Psoas muscle (tissue), 8 donors: ENCODE results near the gene C11orf97. TPM values are rescaled to one million over a fixed set of nuclear protein-coding genes. Genes with fewer than 3 reads are reported as not detected.
"Not testable (repeated sequence)": the region's sequence is repeated elsewhere in the genome, so short reads cannot be mapped to it uniquely, and the experiment has no call there.

Experiments
- ATAC-seq, 4 donors: fragments of 200-7000 bp; cut with Tn5 transposase; one replicate each; pipeline ENCODE4 v1.9.1; 2020; ENCODE audit warnings: moderate library complexity in 3 of 4, mild to moderate bottlenecking in 2 of 4
- DNase-seq, 2 donors: peaks; one replicate each; pipeline ENCODE4 v3.0.0-alpha.2; 2020
- H3K27ac ChIP-seq: fragments of 200-600 bp; one replicate; pipeline ENCODE4 v1.8.0; 2022
- H3K27me3 ChIP-seq, 3 donors: fragments of 200-600 bp in 1 of 3; one replicate each; pipeline versions ENCODE4 v1.6.1 to v1.8.0; 2013 to 2022; ENCODE audit warnings: low read length in 2 of 3, mild to moderate bottlenecking in 2 of 3, moderate library complexity in 1 of 3; ENCODE audit not compliant: insufficient read depth in 3 of 3
- H3K36me3 ChIP-seq, 2 donors: fragments of 200-600 bp in 1 of 2; one replicate each; pipeline versions ENCODE4 v1.6.1 to v1.8.0; 2013 to 2022; ENCODE audit warnings: low read depth in 1 of 2, mild to moderate bottlenecking in 1 of 2, moderate library complexity in 1 of 2; ENCODE audit not compliant: insufficient read depth in 1 of 2
- H3K4me1 ChIP-seq: fragments of 200-600 bp; one replicate; pipeline ENCODE4 v1.8.0; 2022
- H3K4me3 ChIP-seq: fragments of 200-600 bp; one replicate; pipeline ENCODE4 v1.8.0; 2022; ENCODE audit warnings: mild to moderate bottlenecking
- H3K9me3 ChIP-seq: fragments of 200-600 bp; one replicate; pipeline ENCODE4 v1.8.0; 2022
- WGBS, 3 donors: extraction: QIAGEN DNeasy Blood & Tissue Kit; methylation state at CpG; one replicate each; pipeline versions ENCODE4 v1.1.6 to v1.1.7; 2013; 5-methylcytosine and 5-hydroxymethylcytosine counted together
- intact Hi-C, 2 donors: fragments of 100-400 bp; cut with DNase I; formaldehyde crosslinking; loops; one replicate each; pipeline versions ENCODE4 v1.11.0 to v1.14.2; 2022
- polyA plus RNA-seq, 3 donors: library from polyadenylated mRNA; stranded (reverse); fragments of 200-250 nt; gene quantifications; one replicate each; pipeline ENCODE4 v1.2.3, GENCODE V29; 2013
- total RNA-seq, 4 donors: library from RNA; stranded (reverse); fragmentation: NEBNext Ultra II Directional in 2 of 4; extraction: Animal tissue kit (Norgen Biotek cat#: 25700) in 2 of 4; gene quantifications; one replicate each; pipeline versions ENCODE4 v1.2.1 to v1.2.4, GENCODE V29; 2021 to 2023
- TF ChIP-seq, protein P1 (sequence below): fragments of 200-600 bp; IDR thresholded peaks from one replicate; pipeline ENCODE4 v1.8.0; 2022; ENCODE audit warnings: antibody characterized with exemption
- donor health status: healthy with polysubstance abuse.
- donor health status: DM: no; HTN: no; CAD: no; lungs with moderate emphysema.
- donor health status: Bipolar disorder and iron deficiency.
- donor health status: healthy.
- donor health status: DM: yes; HTN: yes; CAD: no.
- donor health status: DM: no; HTN: no; CAD: no.
- donor health status: DM: no; HTN: no; CAD: no.
- donor health status: DM: yes; HTN: yes; CAD: no.

C11orf97 gene
- total and polyA plus RNA-seq, 7 donors, result 0.06 TPM; not detected in 6

DNA sequence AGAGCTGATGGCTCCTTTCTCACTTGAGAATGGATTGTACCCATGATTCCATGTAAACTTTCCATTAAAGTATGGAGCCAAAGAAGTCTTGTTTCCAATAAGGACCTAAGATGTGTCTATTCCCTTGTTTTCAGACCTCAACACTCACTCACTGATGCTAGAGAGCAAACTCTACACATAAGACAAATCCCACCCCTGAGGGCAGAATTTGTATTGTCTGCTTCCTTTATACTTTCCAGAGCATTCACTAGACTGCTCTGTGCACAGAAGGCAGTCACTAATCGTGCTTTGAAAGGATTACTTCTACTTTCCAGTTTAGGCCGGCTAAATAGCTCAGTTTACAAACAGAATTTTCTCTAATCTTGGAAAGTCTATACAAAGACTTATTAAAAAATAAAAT, 12.1 kb upstream of the C11orf97 start:
- ATAC-seq (no peak), DNase-seq (no peak)
- TF ChIP-seq, protein P1, sequence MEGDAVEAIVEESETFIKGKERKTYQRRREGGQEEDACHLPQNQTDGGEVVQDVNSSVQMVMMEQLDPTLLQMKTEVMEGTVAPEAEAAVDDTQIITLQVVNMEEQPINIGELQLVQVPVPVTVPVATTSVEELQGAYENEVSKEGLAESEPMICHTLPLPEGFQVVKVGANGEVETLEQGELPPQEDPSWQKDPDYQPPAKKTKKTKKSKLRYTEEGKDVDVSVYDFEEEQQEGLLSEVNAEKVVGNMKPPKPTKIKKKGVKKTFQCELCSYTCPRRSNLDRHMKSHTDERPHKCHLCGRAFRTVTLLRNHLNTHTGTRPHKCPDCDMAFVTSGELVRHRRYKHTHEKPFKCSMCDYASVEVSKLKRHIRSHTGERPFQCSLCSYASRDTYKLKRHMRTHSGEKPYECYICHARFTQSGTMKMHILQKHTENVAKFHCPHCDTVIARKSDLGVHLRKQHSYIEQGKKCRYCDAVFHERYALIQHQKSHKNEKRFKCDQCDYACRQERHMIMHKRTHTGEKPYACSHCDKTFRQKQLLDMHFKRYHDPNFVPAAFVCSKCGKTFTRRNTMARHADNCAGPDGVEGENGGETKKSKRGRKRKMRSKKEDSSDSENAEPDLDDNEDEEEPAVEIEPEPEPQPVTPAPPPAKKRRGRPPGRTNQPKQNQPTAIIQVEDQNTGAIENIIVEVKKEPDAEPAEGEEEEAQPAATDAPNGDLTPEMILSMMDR, result no peak
- Histone ChIP-seq H3K4me1 (peaks cover 4% of the 10 kb centered on the region), H3K27me3 (no peaks in the 10 kb centered on the region), H3K9me3 (no peaks in the 10 kb centered on the region), H3K27ac (no peak overlapping the region), H3K4me3 (no peak overlapping the region), H3K36me3 (peaks cover 8 to 67% of the 10 kb centered on the region in 2 donors)
- 80 to 88% (median 84%) methylated on average over 2 of the region's 2 CpGs for WGBS, 3 donors
- intact Hi-C loops, result no loop called here

DNA sequence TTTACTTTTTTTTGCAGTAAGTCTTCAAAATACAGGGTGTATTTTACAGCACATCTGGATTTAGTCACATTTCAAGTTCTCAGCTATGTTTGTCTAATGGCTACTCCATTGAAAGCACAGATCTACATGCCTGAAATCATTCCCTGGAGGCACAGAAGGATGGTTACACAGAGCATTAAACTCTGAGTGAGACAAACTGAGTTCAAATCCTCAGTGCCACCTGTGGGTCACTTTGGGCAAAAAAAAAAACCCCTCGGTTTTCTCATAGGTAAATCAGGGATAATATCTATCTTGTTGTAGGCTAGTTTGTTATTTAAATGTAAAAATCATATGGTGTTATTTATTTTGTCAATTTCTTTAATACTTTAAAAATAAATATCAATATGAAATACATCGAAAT, 10.7 kb upstream of the C11orf97 start:
- intact Hi-C loops, result no loop called here
- ATAC-seq, result no peak
- H3K9me3 ChIP-seq, result no peaks in the 10 kb centered on the region

DNA sequence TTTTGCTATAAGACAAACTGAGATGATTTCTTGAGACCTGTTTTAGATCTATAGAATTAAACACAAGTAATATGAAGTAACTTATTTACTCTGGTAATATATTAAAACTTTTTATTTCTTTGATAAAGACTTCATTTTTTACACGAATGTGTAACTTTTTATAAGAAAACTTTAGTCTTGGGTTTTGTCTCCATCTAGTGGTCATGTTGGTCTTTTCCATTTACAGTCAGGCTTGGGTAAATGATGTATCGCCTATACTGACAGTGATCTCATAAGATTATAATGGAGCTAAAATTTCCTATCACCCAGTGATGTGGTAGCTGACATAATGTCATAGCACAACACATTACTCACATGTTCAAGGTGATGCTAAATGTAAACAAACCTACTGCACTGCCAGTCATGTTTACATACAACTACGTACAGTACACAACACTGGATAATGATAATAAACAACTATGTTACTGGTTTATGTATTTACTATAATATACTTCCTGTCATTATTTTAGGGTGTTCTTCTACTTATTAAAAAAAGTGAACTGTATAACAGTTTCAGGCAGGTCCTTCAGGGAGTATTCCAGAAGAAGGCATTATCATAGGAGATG, 7.5 kb upstream of the C11orf97 start:
- 9 to 33% (median 24%) methylated on average over 3 of the region's 3 CpGs for WGBS, 3 donors
- intact Hi-C loops, result loop anchor here in 1 of 2 donors (5.0 kb wide), 1 partner anchor 612 kb away; no protein-coding TSS in a partner anchor

More for the DNA sequence above, 10.7 kb upstream of the C11orf97 start:
- H3K4me1 ChIP-seq, result no peaks in the 10 kb centered on the region
- DNase-seq, result no peak
- no peak overlapping the region for H3K4me3 ChIP-seq
- H3K27ac ChIP-seq, result no peak overlapping the region
- TF ChIP-seq, protein P1, result no peak
- H3K36me3 ChIP-seq, result peaks cover 8 to 65% of the 10 kb centered on the region in 2 donors
- 66 to 78% (median 73%) methylated on average over 2 of the region's 2 CpGs for WGBS, 3 donors
- no peaks in the 10 kb centered on the region for H3K27me3 ChIP-seq

DNA sequence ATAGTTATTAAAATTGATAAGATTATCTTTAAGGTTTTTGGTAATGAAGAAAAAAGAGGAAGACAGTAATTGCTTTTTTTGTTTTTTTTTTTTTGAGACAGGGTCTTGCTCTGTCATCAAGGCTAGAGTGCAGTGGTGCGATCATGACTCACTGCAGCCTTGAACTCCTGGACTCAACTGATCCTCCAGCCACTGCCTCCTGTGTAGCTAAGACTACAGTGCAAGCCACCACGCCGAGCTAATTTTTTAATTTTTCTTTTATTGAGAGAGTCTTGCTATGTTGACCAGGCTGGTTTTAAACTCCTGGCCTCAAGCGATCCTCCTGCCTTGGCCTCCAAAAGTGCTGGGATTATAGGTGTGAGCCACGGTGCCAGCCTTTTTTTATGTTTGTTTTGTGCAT, 5.7 kb upstream of the C11orf97 start:
- DNase-seq, H3K9me3 ChIP-seq, H3K4me3 ChIP-seq, H3K27me3 ChIP-seq, ATAC-seq, H3K4me1 ChIP-seq, H3K27ac ChIP-seq: not testable (repeated sequence)
- intact Hi-C loops, result loop anchor here in 1 of 2 donors (5.0 kb wide), 1 partner anchor 614 kb away; no protein-coding TSS in a partner anchor
- peaks cover 0 to 15% of the 10 kb centered on the region in 2 donors for H3K36me3 ChIP-seq
- WGBS, 3 donors, result 83 to 87% (median 86%) methylated on average over 5 of the region's 5 CpGs

More for the DNA sequence above, 7.5 kb upstream of the C11orf97 start:
- Histone ChIP-seq H3K36me3 (peaks cover 0 to 32% of the 10 kb centered on the region in 2 donors), H3K9me3 (no peaks in the 10 kb centered on the region), H3K27me3 (no peaks in the 10 kb centered on the region), H3K4me1 (no peaks in the 10 kb centered on the region), H3K27ac (no peak overlapping the region), H3K4me3 (no peak overlapping the region)
- ATAC-seq (no peak), DNase-seq (no peak)
- TF ChIP-seq, protein P1, result peak; percentile 58

DNA sequence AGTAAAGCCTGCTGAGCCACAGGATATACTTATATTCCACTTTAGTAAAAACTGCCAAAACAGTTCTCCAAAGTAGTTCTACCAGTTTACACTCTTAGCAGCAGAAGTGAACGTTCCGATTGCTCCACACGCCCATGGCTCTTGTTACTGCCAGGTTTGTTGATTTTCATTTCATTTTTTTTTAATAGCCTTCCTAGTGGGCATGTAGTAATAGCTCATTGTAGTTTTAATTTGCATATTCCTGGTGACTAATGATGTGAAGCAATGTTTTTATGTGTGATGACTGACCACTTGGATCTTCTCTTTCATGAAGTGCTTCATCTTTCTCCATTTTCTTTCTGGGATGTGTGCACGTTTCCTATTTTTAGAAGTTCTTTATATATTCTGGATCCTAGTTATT, 4.8 kb upstream of the C11orf97 start:
- Histone ChIP-seq H3K27ac (no peak overlapping the region), H3K9me3 (no peaks in the 10 kb centered on the region), H3K4me1 (no peaks in the 10 kb centered on the region), H3K27me3 (no peaks in the 10 kb centered on the region), H3K4me3 (no peak overlapping the region), H3K36me3 (peaks cover 0 to 5% of the 10 kb centered on the region in 2 donors)
- DNase-seq, result no peak
- ATAC-seq, result no peak
- intact Hi-C loops, result loop anchor here in 1 of 2 donors (5.0 kb wide), 1 partner anchor 615 kb away; no protein-coding TSS in a partner anchor
- TF ChIP-seq, protein P1, result no peak
- 57 to 68% (median 63%) methylated on average over 4 of the region's 4 CpGs for WGBS, 3 donors
